GM18520 (cell line): ENCODE data around the gene LAG3.

Experiments used
- ATAC-seq: cut with Tn5 transposase; IDR thresholded peaks from one replicate; pipeline ENCODE4 v1.9.1; 2021; ENCODE audit not compliant: unreplicated experiment

Gene LAG3

DNA sequence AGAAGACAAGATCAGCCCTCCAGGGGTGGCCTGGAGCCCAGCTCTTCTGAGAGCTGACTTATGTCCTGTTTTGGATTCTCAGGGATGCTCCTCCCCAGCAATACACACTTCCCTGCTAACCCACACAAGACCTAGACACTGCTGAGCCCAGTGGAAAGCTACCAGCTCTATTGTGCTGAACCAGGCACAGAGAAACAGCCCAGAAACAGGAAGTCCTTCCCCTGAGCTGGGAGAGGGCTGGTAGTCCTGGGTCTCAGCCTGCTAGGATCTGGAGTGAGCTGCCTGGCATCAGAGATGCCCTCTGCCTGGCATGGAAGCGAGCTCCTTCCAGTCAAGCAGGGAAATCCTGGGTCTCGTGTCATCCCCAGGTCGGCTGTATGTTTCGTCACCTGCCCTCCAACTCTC, 1.2 kb upstream of the LAG3 start:
- ATAC-seq, result no peak

DNA sequence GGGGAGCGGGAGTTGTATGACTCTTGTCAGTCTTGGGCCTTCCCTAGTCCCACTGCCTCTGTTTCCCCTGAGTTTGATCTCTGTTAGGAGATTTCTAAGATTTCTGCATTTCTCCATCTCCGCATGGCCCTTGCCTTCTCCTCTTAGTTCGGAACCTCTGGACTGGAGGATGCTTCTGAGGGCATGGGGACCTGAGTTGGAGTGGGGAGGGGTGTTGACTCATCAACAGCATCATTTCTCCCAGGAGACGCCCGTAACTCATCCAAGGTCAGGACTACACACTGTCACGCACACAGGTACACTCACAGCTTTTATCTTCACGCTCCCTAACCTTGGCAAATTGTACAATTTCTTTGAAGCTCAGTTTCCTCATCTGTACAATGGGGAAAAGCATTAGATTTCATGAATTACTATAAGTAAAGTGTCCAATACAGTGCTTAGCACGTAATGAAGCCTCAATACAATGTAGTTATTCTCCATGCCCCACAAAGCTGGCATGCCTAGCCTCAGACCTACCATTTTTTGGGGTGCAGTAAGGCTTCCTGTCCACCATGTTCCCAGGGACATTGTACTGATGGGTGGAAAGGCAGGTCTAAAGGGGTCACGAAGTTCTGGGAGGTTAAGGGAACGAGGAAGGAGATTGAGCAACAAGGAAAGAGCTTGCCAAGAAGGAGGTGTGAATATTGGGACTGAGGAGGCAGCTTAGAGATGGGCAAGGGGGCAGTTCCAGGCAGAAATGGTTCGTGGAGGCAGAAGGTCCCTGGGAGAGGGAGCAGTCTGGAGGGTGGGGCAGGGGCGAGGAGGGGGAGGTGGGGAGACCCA, 600 bp upstream of the LAG3 start:
- no peak for ATAC-seq

- ATAC-seq, result no peak
Measured at GRCh38 chr12:6772726-6773589, 638 bp downstream of the LAG3 start.

- no peak for ATAC-seq
Measured at GRCh38 chr12:6773590-6774351, 1.5 kb downstream of the LAG3 start.

- no peak for ATAC-seq
Measured at GRCh38 chr12:6774499-6775062, 2.3 kb downstream of the LAG3 start.

DNA sequence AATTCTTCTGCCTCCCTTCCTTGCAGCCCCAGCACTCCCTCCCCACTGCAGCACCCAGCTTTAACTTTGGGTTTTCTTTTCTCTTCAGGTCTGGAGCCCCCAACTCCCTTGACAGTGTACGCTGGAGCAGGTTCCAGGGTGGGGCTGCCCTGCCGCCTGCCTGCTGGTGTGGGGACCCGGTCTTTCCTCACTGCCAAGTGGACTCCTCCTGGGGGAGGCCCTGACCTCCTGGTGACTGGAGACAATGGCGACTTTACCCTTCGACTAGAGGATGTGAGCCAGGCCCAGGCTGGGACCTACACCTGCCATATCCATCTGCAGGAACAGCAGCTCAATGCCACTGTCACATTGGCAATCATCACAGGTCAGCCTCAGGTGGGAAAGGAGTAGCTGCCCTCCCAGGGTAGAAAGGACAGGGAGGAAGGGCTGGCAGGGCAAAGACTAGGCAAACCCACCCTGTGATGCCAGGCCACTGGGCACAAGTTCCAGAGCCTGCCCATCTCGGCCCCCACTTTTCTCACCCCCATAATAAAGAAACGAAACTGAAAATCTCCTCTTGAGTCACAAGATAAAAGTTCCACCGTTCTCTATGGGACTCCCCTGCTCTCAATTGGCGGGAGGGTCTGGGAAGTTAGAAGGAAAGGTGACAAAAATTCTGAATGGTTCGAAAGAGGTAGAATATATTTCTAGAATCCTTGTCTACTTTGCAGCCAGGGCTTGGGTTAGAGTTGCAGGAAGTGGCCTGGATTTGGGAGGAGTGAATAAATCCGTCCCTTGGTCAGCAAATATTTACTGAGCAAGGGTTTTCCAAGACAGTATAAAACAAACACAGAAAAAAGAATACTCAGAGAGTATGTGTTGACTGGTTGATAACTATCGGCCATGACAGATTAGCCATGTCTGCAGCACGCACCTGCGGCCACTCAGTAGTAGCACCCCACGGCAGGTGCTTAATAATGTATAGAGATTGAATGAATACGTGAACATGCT, 3.2 kb downstream of the LAG3 start:
- no peak for ATAC-seq

DNA sequence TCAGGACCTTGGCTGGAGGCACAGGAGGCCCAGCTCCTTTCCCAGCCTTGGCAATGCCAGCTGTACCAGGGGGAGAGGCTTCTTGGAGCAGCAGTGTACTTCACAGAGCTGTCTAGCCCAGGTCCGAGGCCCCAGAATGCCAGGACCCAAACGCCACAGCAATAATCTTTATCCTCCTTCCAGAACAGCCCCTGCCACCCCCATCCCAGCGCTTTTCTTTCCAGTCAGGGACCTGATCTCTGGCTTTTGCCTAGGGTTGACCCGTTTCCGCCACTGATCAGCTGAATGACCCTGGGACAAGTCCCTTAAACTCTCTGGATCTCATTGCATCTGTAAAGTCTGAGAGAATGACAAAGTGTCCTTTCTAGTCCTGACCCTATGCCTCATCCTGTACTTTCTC, 5.1 kb downstream of the LAG3 start:
- no peak for ATAC-seq

GRCh38 chr12:6778217-6778573, 5.9 kb downstream of the LAG3 start:
- ATAC-seq, result no peak

- peak; percentile 70 for ATAC-seq
Measured at GRCh38 chr12:6778574-6779550, 6.5 kb downstream of the LAG3 start.

- no peak for ATAC-seq
Measured at GRCh38 chr12:6779708-6780432, 7.5 kb downstream of the LAG3 start.

DNA sequence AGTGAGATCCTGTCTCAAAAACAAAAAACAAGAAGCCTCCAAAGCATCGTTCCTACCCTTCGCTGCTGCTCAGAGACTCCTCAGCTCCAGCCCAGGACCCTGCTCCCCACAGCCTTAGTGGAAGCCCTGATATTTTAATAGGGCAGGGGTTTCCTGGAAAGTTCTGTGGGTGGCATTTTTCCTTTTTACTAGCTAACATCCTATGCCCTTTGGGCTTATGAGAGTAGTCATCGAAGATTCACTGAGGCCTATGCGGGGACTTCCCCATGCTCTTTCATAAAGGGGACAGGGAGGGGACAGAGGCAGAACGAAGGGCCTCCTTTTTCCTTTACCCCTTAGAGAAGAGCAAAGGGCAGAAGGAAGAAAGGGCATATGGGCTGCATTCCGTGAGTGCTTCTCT, 8.3 kb downstream of the LAG3 start:
- no peak for ATAC-seq

- no peak for ATAC-seq
Measured at GRCh38 chr12:6782119-6782518, 9.8 kb downstream of the LAG3 start.

DNA sequence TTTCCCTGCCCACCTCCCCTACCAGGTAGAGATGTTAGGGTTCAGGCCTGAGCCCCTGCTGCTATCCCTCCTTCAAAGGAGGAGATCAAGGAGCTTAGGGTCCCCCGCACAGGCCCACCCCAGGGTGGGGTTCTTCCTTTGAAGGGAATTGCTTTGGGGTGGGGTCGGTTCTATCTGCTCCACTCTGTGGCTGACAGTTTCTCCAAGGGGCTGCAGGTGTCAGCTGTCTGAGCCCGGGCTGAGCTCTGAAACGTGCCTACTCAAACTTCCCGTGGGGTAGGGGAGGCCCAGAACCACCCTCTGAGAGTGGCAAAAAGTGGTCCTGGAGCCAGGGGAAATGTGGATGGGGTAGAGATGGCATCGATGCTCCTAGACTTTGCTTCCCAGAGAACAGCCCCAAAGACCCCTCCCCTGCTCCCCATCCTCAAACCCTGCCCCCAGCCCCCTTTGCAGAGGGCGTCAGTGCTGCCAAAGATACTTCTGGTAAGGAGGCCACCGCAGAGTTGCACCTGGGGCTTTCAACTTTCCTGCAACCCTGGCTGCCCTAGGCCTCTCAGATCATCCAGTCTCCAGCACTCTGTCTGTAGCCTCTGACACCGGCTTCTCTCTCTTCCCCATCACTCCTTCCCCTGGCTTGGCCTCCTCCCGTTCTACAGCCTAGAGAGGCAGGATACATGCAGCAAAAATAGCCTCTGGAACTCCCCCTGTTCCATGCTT, 10.7 kb downstream of the LAG3 start:
- no peak for ATAC-seq

DNA sequence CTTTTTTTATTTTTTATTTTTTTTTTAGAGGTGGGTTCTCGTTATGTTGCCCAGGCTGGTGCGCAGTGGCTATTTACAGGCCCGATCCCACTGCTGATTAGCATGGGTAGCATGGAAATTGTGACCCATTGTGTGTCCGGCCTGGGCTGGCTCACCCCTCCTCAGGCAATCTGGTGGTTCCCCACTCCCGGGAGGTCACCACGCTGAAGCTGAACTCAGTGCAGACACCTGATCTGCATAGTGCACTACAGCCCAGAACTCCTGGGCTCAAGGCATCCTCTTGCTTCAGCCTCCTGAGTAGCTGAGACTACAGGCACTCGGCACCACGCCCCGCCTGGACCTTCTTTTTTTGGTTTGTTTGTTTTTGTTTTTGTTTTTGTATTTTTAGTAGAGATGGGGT, 11.5 kb downstream of the LAG3 start:
- no peak for ATAC-seq

DNA sequence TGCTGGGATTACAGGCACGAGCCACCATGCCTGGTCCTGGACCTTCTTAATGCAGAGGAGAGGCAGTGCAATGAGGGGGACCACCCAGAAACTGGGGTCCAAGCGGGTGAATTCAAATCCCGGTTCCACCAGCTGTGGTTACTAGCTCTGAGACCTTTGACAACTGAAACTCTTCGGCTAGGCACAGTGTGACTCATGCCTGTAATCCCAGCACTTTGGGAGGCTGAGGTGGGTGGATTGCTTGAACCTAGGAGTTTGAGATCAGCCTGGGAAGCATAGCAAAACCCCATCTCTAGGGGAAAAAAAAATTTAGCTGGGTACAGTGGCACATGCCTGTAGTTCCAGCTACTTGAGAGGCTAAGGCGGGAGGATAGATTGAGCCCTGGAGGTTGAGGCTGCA, 12.0 kb downstream of the LAG3 start:
- ATAC-seq, result no peak

DNA sequence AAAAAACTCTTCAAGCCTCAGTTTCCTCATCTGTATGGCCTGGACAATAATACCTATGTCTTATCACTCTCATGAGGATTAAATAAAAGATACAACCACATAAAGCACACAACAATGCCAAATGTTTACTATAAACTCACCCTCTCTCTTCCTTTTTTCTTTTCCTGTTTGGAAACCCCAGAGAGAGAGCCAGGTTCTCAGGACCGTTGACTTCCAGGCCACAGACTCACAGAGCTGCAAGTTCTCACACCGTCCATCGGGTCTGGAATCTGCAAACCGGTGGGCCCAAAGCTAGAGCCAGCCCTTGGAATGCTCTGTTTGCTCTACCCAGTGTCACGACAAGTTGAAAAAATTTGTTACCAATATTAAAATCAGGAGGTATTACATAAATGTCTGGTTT, 12.4 kb downstream of the LAG3 start:
- ATAC-seq, result no peak

- no peak for ATAC-seq
Measured at GRCh38 chr12:6786416-6787094, 14.2 kb downstream of the LAG3 start.
